Brain microvascular endothelial cell (primary cell): Measurements from ENCODE around the gene UQCRC1.

Experiments used
- DNase-seq: peaks from one replicate; pipeline ENCODE4 v3.0.0-alpha.2; 2020
- H3K27ac ChIP-seq: fragments of 250-450 bp; sonication (Bioruptor Pico); 2 replicates; pipeline ENCODE4 v1.5.1; 2020; ENCODE audit warnings: mild to moderate bottlenecking, moderate library complexity
- H3K27me3 ChIP-seq: fragments of 250-450 bp; sonication (Bioruptor Pico); replicated peaks from 2 replicates; pipeline ENCODE4 v1.5.1; 2020; ENCODE audit warnings: mild to moderate bottlenecking
- H3K36me3 ChIP-seq: fragments of 250-450 bp; sonication (Bioruptor Pico); replicated peaks from 2 replicates; pipeline ENCODE4 v1.5.1; 2020; ENCODE audit warnings: mild to moderate bottlenecking
- H3K4me3 ChIP-seq: 2 replicates; pipeline ENCODE4 v1.5.1; 2011; ENCODE audit warnings: low read depth, mild to moderate bottlenecking, control low read depth, low read length, moderate library complexity
- in situ Hi-C: cut with HindIII; loops from 2 replicates; pipeline ENCODE4 v1.10.0; 2017; ENCODE audit warnings: low sequenced_read_pairs, low pct_ligation_motif_present
- TF ChIP-seq, protein P1 (sequence below): IDR thresholded peaks from 2 replicates; pipeline ENCODE4 v1.5.1; 2011; ENCODE audit warnings: low read depth, mild to moderate bottlenecking, moderate library complexity, low read length, control low read depth, inconsistent platforms; ENCODE audit errors: missing control alignments

The UQCRC1 gene

GRCh38 chr3:48652923-48653715 lies 43.7 kb upstream of the UQCRC1 start:
- in situ Hi-C loops = no loop called here
- Histone ChIP-seq H3K36me3 (no peaks in the 10 kb centered on the region), H3K4me3 (no peak overlapping the region), H3K27me3 (no peaks in the 10 kb centered on the region), H3K27ac (no peak overlapping the region)
- no peak for DNase-seq
- TF ChIP-seq, protein P1, sequence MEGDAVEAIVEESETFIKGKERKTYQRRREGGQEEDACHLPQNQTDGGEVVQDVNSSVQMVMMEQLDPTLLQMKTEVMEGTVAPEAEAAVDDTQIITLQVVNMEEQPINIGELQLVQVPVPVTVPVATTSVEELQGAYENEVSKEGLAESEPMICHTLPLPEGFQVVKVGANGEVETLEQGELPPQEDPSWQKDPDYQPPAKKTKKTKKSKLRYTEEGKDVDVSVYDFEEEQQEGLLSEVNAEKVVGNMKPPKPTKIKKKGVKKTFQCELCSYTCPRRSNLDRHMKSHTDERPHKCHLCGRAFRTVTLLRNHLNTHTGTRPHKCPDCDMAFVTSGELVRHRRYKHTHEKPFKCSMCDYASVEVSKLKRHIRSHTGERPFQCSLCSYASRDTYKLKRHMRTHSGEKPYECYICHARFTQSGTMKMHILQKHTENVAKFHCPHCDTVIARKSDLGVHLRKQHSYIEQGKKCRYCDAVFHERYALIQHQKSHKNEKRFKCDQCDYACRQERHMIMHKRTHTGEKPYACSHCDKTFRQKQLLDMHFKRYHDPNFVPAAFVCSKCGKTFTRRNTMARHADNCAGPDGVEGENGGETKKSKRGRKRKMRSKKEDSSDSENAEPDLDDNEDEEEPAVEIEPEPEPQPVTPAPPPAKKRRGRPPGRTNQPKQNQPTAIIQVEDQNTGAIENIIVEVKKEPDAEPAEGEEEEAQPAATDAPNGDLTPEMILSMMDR = no peak

- H3K27ac ChIP-seq = no peak overlapping the region
- no peak for DNase-seq
- no peaks in the 10 kb centered on the region for H3K27me3 ChIP-seq
- in situ Hi-C loops = no loop called here
- no peaks in the 10 kb centered on the region for H3K36me3 ChIP-seq
- TF ChIP-seq, protein P1 = no peak
- H3K4me3 ChIP-seq = no peak overlapping the region
Observed at GRCh38 chr3:48651771-48652170, 42.3 kb upstream of the UQCRC1 start.

GRCh38 chr3:48650723-48651122 lies 41.3 kb upstream of the UQCRC1 start:
- in situ Hi-C loops = no loop called here
- DNase-seq = no peak
- TF ChIP-seq, protein P1 = no peak
- Histone ChIP-seq H3K27ac (no peak overlapping the region), H3K27me3 (no peaks in the 10 kb centered on the region), H3K4me3 (no peak overlapping the region), H3K36me3 (no peaks in the 10 kb centered on the region)

GRCh38 chr3:48648188-48648850 lies 38.9 kb upstream of the UQCRC1 start:
- no peak for DNase-seq
- TF ChIP-seq, protein P1 = no peak
- no peaks in the 10 kb centered on the region for H3K36me3 ChIP-seq
- no peaks in the 10 kb centered on the region for H3K27me3 ChIP-seq
- H3K4me3 ChIP-seq = no peak overlapping the region
- in situ Hi-C loops = no loop called here
- no peak overlapping the region for H3K27ac ChIP-seq

- Histone ChIP-seq H3K27ac (no peak overlapping the region), H3K36me3 (no peaks in the 10 kb centered on the region), H3K4me3 (no peak overlapping the region), H3K27me3 (no peaks in the 10 kb centered on the region)
- in situ Hi-C loops = no loop called here
- TF ChIP-seq, protein P1 = no peak
- no peak for DNase-seq
Observed at GRCh38 chr3:48647714-48648113, 38.3 kb upstream of the UQCRC1 start.
